Measurements from ENCODE around the gene FRMD4A.

DNA sequence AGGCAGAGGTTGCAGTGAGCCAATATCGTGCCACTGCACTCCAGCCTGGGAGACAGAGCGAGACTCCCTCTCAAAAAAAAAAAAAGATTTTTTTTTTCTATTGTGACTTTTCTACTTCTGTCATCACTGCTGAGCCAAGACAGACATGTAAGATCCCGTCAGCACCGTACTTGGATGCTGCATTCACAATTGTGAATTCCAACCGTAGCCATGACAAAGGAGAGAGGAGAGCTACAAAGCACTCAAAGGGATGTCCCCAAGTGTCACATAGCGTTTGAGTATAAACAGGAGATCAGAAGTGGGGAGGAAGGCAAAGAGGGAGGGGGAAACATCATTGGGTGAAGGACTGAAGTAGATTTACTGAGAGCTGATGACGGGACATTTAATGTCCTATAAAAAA, 599.8 kb downstream of the FRMD4A start:
- TF ChIP-seq CTCF (IDR thresholded peaks at IDR 0.05) = no peak
- TF ChIP-seq POLR2AphosphoS5 (IDR thresholded peaks at IDR 0.05) = no peak
- TF ChIP-seq POLR2A (IDR thresholded peaks at IDR 0.05) = no peak
